NT2/D1 (cell line): ENCODE measurements around the gene KMT2C.
"Not testable (repeated sequence)": the region's sequence is repeated elsewhere in the genome, so short reads cannot be mapped to it uniquely, and the experiment has no call there.

Source experiments
- DNase-seq: peaks from one replicate; pipeline ENCODE4 v3.0.0-alpha.2; 2011; ENCODE audit warnings: low read depth, low spot score
- H3K27me3 ChIP-seq: 2 replicates; pipeline ENCODE4 v1.6.0; 2011; ENCODE audit warnings: mild to moderate bottlenecking; ENCODE audit not compliant: insufficient read length, insufficient read depth
- H3K36me3 ChIP-seq: 2 replicates; pipeline ENCODE4 v1.6.1; 2011; ENCODE audit warnings: mild to moderate bottlenecking, low read length, mixed read lengths; ENCODE audit not compliant: insufficient read depth, insufficient read length
- H3K4me1 ChIP-seq: 2 replicates; pipeline ENCODE4 v1.5.1; 2011; ENCODE audit not compliant: insufficient read depth, insufficient read length
- H3K4me3 ChIP-seq: 2 replicates; pipeline ENCODE4 v1.5.1; 2011; ENCODE audit warnings: low read depth; ENCODE audit not compliant: insufficient read length
- H3K9ac ChIP-seq: 2 replicates; pipeline ENCODE4 v1.6.0; 2011; ENCODE audit warnings: low read depth; ENCODE audit not compliant: insufficient read length
- H3K9me3 ChIP-seq: 2 replicates; pipeline ENCODE4 v1.5.1; 2011; ENCODE audit warnings: mild to moderate bottlenecking, low read length; ENCODE audit not compliant: insufficient read depth
- SUZ12 ChIP-seq: IDR thresholded peaks from 2 replicates; pipeline ENCODE4 v1.6.1; 2011; ENCODE audit not compliant: insufficient read length, insufficient read depth; ENCODE audit errors: extremely low read depth
- YY1 ChIP-seq: IDR thresholded peaks from 2 replicates; pipeline ENCODE4 v1.6.1; 2011; ENCODE audit not compliant: insufficient read length, insufficient read depth
- ZNF274 ChIP-seq: IDR thresholded peaks from 2 replicates; pipeline ENCODE4 v1.6.1; 2011; ENCODE audit warnings: mild to moderate bottlenecking, low read depth, low read length

The KMT2C gene

GRCh38 chr7:152435384-152436110 lies at the start of gene KMT2C:
Gene KMT2C (minus strand): TSS chr7:152436003. CDS start chr7:152435786, 217 bp downstream.
- H3K9ac ChIP-seq = peak within 1 kb of the TSS; percentile 61
- H3K9me3 ChIP-seq = no peaks in the 10 kb centered on the region
- H3K4me1 ChIP-seq = no peaks in the 10 kb centered on the region
- peaks cover 7% of the 10 kb centered on the region for H3K27me3 ChIP-seq
- H3K4me3 ChIP-seq = peak within 1 kb of the TSS; percentile 46
- TF ChIP-seq YY1 (no peak), ZNF274 (no peak), SUZ12 (no peak)
- H3K36me3 ChIP-seq = no peaks in the 10 kb centered on the region
- DNase-seq = no peak

- Histone ChIP-seq H3K4me3 (no peak overlapping the region), H3K9me3 (no peaks in the 10 kb centered on the region), H3K4me1 (no peaks in the 10 kb centered on the region), H3K36me3 (no peaks in the 10 kb centered on the region), H3K27me3 (no peaks in the 10 kb centered on the region), H3K9ac (no peak overlapping the region)
- DNase-seq = no peak
- TF ChIP-seq YY1 = no peak
- no peak for TF ChIP-seq ZNF274
- no peak for TF ChIP-seq SUZ12
Measured at GRCh38 chr7:152481082-152481481, 45.3 kb upstream of the KMT2C start.

- no peak for DNase-seq
Measured at GRCh38 chr7:152480664-152481063, 44.9 kb upstream of the KMT2C start.

GRCh38 chr7:152479595-152479994 lies 43.8 kb upstream of the KMT2C start:
- Histone ChIP-seq H3K4me1 (no peaks in the 10 kb centered on the region), H3K4me3 (no peak overlapping the region), H3K36me3 (no peaks in the 10 kb centered on the region), H3K27me3 (no peaks in the 10 kb centered on the region), H3K9me3 (no peaks in the 10 kb centered on the region), H3K9ac (no peak overlapping the region)
- no peak for DNase-seq
- TF ChIP-seq YY1 (no peak), ZNF274 (no peak), SUZ12 (no peak)

More at GRCh38 chr7:152480664-152481063, 44.9 kb upstream of the KMT2C start:
- H3K4me3 ChIP-seq = no peak overlapping the region
- no peaks in the 10 kb centered on the region for H3K9me3 ChIP-seq
- H3K9ac ChIP-seq = no peak overlapping the region
- no peaks in the 10 kb centered on the region for H3K27me3 ChIP-seq
- no peaks in the 10 kb centered on the region for H3K36me3 ChIP-seq
- H3K4me1 ChIP-seq = no peaks in the 10 kb centered on the region
- TF ChIP-seq YY1 = no peak
- no peak for TF ChIP-seq ZNF274
- no peak for TF ChIP-seq SUZ12

GRCh38 chr7:152478140-152478539 lies 42.3 kb upstream of the KMT2C start:
- Histone ChIP-seq H3K9ac (no peak overlapping the region), H3K36me3 (no peaks in the 10 kb centered on the region), H3K4me3 (no peak overlapping the region), H3K9me3 (no peaks in the 10 kb centered on the region), H3K4me1 (no peaks in the 10 kb centered on the region), H3K27me3 (no peaks in the 10 kb centered on the region)
- TF ChIP-seq SUZ12 = no peak
- TF ChIP-seq ZNF274 = no peak
- no peak for TF ChIP-seq YY1
- DNase-seq = no peak

- Histone ChIP-seq H3K27me3 (no peaks in the 10 kb centered on the region), H3K9me3 (peaks cover 2% of the 10 kb centered on the region; the same call in 1 of the 2 replicates), H3K4me3 (no peak overlapping the region), H3K9ac (no peak overlapping the region), H3K36me3 (no peaks in the 10 kb centered on the region), H3K4me1 (no peaks in the 10 kb centered on the region)
- no peak for TF ChIP-seq SUZ12
- TF ChIP-seq ZNF274 = no peak
- TF ChIP-seq YY1 = no peak
- DNase-seq = no peak
Measured at GRCh38 chr7:152477079-152477478, 41.3 kb upstream of the KMT2C start.

GRCh38 chr7:152476551-152476950 lies 40.7 kb upstream of the KMT2C start:
- Histone ChIP-seq H3K27me3 (no peaks in the 10 kb centered on the region), H3K4me3 (no peak overlapping the region), H3K9ac (no peak overlapping the region), H3K4me1 (no peaks in the 10 kb centered on the region), H3K9me3 (peaks cover 7% of the 10 kb centered on the region; the same call in 1 of the 2 replicates), H3K36me3 (no peaks in the 10 kb centered on the region)
- no peak for DNase-seq
- TF ChIP-seq ZNF274 (no peak), YY1 (no peak), SUZ12 (no peak)

GRCh38 chr7:152471023-152471620 lies 35.3 kb upstream of the KMT2C start:
- not testable (repeated sequence) for DNase-seq, H3K27me3 ChIP-seq, H3K36me3 ChIP-seq, H3K4me1 ChIP-seq, H3K4me3 ChIP-seq, H3K9ac ChIP-seq
- H3K9me3 ChIP-seq = peaks cover 21% of the 10 kb centered on the region; the same call in 1 of the 2 replicates

- peaks cover 21% of the 10 kb centered on the region; the same call in 1 of the 2 replicates for H3K9me3 ChIP-seq
- H3K36me3 ChIP-seq, DNase-seq, H3K4me1 ChIP-seq, H3K4me3 ChIP-seq, H3K27me3 ChIP-seq, H3K9ac ChIP-seq: not testable (repeated sequence)
Measured at GRCh38 chr7:152470251-152471022, 34.6 kb upstream of the KMT2C start.

GRCh38 chr7:152469576-152469975 lies 33.8 kb upstream of the KMT2C start:
- H3K4me3 ChIP-seq, H3K36me3 ChIP-seq: not testable (repeated sequence)
- H3K9me3 ChIP-seq = peaks cover 21% of the 10 kb centered on the region; the same call in 1 of the 2 replicates

More at GRCh38 chr7:152469576-152469975, 33.8 kb upstream of the KMT2C start:
- not testable (repeated sequence) for DNase-seq, H3K4me1 ChIP-seq, H3K9ac ChIP-seq, H3K27me3 ChIP-seq
